PC-3 (cell line): ENCODE results near the gene BAIAP3.

Experiments used
- EZH2 ChIP-seq: fragments of 300-600 bp; sonication (generic); IDR thresholded peaks from one replicate; pipeline ENCODE4 v1.6.1; 2017; ENCODE audit warnings: antibody characterized with exemption, mild to moderate bottlenecking, low read length; ENCODE audit not compliant: unreplicated experiment
- TF ChIP-seq, protein P1 (sequence below): fragments of 300-600 bp; sonication (generic); conservative IDR thresholded peaks from 2 replicates; pipeline ENCODE4 v1.5.1; 2017; ENCODE audit warnings: antibody characterized with exemption, low read depth, mild to moderate bottlenecking, low read length

DNA sequence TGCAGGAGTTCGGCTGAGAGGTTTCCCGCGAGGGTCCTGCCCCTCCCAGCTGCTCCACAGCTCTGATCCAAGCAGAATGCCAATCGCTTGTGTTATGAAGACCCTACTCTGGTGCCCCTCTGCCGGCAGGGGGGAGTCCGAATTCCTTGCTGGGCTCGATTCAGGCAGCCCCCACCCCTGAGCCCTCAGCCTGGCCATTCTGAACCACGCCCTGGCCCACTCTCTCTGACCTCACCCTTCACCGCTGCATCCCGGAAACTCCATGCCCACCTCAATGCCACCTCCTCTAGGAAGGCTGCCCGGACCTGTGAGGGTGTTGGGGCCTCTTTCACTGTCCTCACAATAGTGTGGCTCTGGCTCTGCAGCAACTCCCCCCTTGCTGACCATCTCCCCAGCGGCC lies 31.9 kb upstream of the BAIAP3 start:
- TF ChIP-seq, protein P1, sequence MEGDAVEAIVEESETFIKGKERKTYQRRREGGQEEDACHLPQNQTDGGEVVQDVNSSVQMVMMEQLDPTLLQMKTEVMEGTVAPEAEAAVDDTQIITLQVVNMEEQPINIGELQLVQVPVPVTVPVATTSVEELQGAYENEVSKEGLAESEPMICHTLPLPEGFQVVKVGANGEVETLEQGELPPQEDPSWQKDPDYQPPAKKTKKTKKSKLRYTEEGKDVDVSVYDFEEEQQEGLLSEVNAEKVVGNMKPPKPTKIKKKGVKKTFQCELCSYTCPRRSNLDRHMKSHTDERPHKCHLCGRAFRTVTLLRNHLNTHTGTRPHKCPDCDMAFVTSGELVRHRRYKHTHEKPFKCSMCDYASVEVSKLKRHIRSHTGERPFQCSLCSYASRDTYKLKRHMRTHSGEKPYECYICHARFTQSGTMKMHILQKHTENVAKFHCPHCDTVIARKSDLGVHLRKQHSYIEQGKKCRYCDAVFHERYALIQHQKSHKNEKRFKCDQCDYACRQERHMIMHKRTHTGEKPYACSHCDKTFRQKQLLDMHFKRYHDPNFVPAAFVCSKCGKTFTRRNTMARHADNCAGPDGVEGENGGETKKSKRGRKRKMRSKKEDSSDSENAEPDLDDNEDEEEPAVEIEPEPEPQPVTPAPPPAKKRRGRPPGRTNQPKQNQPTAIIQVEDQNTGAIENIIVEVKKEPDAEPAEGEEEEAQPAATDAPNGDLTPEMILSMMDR = no peak
- no peak for TF ChIP-seq EZH2
